ENCODE results near the gene IL17B.

DNA sequence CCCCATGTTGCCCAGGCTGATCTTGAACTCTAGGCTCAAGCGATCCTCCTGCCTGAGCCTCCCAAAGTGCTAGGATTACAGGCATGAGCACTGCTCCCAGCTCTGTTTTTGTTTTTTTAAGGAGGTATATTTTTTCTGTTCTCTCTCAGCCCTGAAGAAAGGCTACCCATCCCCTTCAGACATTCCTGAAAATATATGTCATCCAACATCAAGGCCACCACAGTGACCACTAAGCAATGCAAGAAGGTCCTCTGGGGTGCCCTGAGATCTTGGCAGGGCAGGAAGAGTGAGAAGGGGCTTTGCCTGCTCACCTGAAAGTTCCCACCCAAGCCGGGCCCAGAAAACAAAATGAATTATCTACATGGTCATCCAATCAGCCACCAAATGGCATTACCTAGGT is 47.8 kb upstream of the IL17B start:
- TF ChIP-seq, protein P1, sequence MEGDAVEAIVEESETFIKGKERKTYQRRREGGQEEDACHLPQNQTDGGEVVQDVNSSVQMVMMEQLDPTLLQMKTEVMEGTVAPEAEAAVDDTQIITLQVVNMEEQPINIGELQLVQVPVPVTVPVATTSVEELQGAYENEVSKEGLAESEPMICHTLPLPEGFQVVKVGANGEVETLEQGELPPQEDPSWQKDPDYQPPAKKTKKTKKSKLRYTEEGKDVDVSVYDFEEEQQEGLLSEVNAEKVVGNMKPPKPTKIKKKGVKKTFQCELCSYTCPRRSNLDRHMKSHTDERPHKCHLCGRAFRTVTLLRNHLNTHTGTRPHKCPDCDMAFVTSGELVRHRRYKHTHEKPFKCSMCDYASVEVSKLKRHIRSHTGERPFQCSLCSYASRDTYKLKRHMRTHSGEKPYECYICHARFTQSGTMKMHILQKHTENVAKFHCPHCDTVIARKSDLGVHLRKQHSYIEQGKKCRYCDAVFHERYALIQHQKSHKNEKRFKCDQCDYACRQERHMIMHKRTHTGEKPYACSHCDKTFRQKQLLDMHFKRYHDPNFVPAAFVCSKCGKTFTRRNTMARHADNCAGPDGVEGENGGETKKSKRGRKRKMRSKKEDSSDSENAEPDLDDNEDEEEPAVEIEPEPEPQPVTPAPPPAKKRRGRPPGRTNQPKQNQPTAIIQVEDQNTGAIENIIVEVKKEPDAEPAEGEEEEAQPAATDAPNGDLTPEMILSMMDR (IDR thresholded peaks at IDR 0.05): no peak
- no peak for TF ChIP-seq POLR2AphosphoS5 (IDR thresholded peaks at IDR 0.05; ENCODE audit: insufficient read depth in 1 of 2, low read depth in 1 of 2)
